ENCODE measurements around the gene MSI2. TPM values are rescaled to one million over a fixed set of nuclear protein-coding genes. Genes with fewer than 3 reads are reported as not detected.

The MSI2 gene
- total RNA-seq, 1 experiment from 2014 or later: 47.9 TPM

DNA sequence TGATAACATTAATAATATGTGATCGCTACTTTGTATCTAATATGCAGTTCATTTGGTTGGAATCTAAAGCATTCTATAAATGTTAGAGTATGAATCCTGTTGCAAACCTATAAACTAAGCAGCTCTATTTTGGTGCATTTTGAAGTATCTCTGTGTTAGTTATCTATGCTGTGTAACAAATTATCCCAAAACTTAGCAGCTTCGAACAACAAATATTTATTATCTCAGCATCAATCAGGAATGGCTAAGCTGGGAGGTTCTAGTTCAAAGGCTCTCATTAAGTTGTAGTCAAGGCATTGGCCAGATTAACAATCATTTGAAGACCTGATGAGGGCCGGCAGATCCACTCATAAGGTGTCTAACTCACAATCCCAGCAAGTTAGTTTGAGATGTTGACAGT, 10.1 kb upstream of the MSI2 start:
- no peak for DNase-seq (ENCODE audit: low spot score)

DNA sequence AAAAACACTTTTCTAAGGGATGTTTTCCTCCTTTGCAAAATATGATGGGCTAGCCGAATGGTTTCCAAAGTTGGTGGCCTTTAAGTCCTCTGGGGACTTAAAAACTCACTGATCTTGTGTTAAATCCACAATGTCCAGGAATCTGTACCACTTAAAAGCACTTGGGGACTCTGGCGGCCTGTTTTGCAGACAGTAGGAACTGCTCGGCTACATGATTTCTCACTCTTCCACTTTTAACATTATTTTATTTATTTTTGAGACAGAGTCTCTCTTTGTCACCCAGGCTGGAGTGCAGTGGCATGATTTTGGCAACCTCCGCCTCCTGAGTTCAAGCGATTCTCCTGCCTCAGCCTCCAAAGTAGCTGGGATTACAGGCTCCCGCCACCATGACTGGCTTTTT, 9.1 kb upstream of the MSI2 start:
- no peak for DNase-seq (ENCODE audit: low spot score)

GRCh38 chr17:57247913-57248312, 8.4 kb upstream of the MSI2 start:
- no peak for DNase-seq (ENCODE audit: low spot score)

DNA sequence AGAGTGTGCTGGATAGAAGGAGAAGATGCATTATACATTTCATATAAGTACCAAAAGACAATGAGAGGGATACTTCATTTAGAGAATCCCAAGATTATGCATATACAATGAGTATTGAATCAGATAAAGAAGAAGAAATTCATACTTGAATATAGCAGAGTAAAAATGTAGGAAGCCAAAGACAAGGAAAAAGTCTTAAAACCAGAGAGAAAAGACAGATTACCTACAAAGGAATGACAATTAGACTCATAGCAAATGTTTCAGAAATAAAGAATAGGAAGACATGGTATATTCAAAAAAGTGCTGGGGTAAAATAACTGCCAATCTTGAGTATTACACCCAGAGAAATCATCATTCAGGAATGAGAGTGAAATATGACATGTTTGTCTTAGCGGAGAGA, 6.8 kb upstream of the MSI2 start:
- no peak for DNase-seq (ENCODE audit: low spot score)

- DNase-seq (ENCODE audit: low spot score): no peak
These were observed 5.0 kb upstream of the MSI2 start for GRCh38 chr17:57251211-57251787.

DNA sequence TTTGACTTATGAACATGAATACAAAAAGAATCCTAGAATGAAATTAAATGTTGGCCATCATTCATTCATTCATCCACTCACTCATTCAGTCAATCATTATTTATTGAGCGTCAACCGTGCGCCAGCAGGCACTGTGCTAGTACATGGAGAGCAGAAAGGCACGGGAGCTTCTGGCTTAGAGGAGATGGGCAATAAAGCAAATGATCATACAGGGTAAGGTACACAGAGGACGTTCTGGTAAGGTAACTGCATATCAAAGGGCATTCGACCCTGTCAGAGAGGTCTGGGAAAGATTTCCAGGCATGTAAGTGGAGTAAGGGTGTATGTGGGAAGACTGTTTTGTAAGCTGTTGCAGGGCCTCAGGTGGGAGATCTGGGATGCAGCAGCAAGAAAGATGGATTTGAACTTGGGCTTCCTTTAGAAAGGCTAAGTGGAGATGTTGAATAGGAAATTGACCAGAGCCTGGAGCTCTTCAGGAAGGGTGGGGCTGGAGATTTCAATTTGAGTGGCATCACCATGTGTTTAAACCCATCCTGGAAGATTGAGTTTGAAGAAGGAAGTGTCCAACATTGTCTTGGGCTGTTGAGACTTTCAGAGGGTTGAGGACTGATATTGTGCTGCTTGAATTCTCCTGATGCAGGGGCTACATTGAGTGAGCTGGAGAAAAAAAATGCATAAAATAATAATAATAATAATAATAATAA, 2.8 kb upstream of the MSI2 start:
- no peak for DNase-seq (ENCODE audit: low spot score)

DNA sequence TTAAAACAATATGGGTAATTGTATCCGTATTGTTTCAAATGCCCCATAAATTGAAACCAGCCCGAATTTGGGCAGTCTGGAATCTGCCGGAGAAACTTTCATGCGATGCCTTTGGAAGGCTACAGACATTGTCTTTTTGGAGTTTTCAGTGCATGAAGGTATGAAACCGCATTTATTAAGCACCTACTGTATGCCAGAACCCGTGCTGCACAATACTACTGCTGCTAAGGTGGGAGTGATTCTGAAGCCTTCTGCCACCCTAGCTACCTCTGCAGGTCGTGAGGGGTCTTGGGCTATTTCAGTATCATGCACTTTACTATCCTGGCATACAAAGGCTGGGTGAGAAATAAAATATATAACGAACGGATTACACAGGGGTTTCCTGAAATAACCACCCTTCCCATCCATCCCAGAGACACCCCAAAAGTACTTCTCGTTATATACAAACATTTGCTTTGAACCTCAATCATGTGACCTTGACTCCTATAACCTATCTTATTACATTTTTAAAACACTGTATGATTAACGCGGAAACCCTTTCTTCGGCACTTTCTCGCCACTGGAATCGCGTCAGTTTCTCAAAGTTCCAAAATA, 1.0 kb upstream of the MSI2 start:
- no peak for DNase-seq (ENCODE audit: low spot score)

GRCh38 chr17:57256708-57257112, 387 bp downstream of the MSI2 start:
- DNase-seq (ENCODE audit: low spot score): no peak

- no peak for DNase-seq (ENCODE audit: low spot score)
These were observed 1.0 kb downstream of the MSI2 start for GRCh38 chr17:57257195-57257894.

- no peak for DNase-seq (ENCODE audit: low spot score)
These were observed 1.9 kb downstream of the MSI2 start for GRCh38 chr17:57257895-57258851.

DNA sequence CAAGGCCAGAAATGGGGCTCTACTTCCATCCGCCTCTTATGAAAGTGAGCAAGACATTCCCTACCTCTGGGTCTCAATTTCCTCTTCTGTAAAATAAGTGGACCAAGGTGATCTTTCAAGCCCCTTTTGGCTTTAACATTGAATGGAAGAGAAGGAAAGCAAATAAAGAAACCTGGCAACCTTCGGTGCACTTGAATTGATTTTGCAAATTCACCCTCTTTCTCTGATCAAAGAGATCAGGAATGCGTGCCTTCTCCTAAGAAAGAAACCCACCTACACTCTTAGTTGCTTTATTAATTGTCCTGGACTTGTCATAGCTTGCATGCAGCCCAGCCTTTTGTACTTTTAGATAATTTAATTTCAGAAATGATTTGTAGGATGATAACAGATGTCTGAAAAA, 3.0 kb downstream of the MSI2 start:
- DNase-seq (ENCODE audit: low spot score): no peak

- DNase-seq (ENCODE audit: low spot score): no peak
These were observed 3.5 kb downstream of the MSI2 start for GRCh38 chr17:57259817-57260216.

DNA sequence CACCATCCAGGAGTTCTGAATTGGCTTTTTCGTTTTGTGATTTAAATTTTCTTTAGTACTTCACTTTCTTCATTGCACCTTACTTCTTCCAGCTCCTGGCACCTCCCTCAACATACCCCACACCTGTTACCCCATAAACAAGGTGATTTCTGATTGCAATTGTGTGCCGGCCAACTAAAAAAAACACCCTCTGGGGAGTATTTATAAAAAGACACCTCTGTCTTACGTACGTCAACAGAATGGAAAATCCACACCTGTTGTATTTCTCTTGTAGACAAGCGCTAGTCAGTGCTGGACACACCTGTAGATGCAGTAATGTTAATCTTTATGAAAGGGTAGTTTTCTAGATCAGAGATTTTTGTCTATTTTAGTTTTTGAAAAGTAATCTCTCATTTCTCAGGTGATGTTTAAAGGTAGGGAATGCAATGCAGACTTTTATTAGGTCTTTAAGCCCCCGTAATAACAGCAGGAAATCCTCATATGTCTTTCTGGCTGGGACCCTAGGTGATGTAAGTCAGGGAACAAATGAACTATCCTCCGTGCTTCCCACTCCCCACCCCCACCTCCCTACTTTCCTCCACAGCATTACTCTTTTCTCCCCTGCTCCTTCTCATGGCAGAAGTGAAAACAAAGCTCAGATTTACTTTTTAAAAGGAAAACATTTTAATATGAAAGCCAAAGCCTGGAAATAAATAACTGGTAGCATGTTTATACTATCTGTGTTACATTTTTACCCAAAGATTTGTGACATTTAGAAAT, 4.2 kb downstream of the MSI2 start:
- DNase-seq (ENCODE audit: low spot score): no peak

GRCh38 chr17:57261084-57261461, 4.8 kb downstream of the MSI2 start:
- no peak for DNase-seq (ENCODE audit: low spot score)

- no peak for DNase-seq (ENCODE audit: low spot score)
These were observed 6.2 kb downstream of the MSI2 start for GRCh38 chr17:57262557-57262956.

DNA sequence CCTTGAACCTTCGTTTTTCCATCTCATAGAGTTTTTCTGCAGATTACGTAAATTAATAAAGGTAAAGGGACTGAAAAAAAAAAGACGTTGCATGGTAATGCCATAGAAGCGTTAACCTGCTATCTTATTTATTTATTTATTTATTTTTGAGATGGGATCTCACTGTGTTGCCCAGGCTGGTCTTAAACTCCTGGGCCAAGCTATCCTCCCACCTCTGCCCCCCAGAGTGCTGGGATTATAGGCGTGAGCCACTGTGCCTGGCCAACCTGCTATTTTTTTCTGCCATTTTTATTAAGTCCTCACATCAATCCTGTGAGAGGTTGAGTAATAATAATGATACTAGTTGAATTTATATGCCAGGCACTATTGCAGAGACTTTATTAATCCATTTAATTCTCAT, 7.9 kb downstream of the MSI2 start:
- DNase-seq (ENCODE audit: low spot score): no peak

GRCh38 chr17:57264776-57265175, 8.5 kb downstream of the MSI2 start:
- DNase-seq (ENCODE audit: low spot score): no peak

DNA sequence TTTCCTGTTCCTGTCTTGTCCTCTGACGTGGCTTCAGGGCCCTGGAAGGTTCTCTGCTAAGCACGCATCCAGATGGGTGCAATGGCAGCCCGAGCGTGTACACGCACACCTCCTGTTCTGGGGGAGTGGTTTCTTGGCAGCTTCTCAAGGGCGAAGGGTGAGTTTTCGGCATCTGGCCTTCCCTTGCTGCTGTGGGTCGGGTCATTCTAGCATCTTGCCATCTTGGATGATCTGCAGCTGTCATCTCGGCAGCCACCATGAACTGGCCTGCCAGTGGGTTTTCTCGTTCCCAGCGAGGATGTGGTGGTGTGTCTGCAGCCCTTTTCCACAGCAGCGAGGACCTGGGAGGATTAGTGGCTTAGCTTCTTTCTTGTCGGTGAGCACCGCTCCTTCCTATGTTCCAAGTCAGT, 10.6 kb downstream of the MSI2 start:
- DNase-seq (ENCODE audit: low spot score): no peak

DNA sequence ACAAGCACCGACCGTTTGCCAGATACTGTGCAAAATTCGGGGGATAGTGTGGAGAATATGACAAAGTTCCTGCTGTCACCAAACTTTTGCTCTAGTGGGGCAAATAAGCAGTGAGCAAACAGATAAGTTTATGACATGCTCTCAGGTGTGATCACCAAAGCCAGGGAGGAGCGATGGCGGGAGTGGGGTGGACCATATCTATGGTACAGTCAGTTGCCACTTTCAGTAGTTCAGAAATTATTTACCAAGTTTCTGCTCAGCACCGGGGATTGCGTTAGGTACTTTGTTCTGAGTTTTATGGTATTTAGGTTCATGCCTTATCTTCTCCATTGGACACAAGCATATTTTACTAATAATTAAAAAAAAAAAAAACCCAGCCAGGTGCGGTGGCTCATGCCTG, 11.9 kb downstream of the MSI2 start:
- DNase-seq (ENCODE audit: low spot score): no peak

DNA sequence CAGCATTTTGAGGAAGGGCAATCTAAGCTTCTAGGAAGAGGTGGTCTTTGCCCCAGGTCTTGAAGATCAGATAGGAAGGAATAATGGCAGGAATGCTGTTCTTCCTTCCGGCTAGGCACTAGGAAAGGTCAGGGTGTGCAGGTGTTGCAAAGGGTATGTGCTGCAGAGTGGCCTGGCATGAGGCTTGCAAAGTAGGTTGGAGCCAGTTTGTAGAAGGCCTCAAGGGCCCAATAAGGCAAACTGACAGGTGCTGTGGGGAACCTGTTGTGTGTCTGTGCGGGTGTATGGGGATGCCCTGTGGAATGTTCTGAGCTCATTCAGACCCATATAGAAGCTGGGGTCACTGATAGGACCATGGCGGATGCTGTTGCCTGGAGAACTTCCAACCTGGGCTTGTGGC, 12.7 kb downstream of the MSI2 start:
- no peak for DNase-seq (ENCODE audit: low spot score)
